HG03442 (cell line): Measurements from ENCODE around the gene SEMA5A.
A peak's percentile ranks its signal among the peaks of the same experiment; 100 is the strongest.
"Not testable (repeated sequence)": the region's sequence is repeated elsewhere in the genome, so short reads cannot be mapped to it uniquely, and the experiment has no call there.

ENCODE experiments used
- ATAC-seq: cut with Tn5 transposase; IDR thresholded peaks from one replicate; pipeline ENCODE4 v1.9.1; 2021; ENCODE audit warnings: mild to moderate bottlenecking, moderate library complexity; ENCODE audit not compliant: unreplicated experiment

Gene SEMA5A

DNA sequence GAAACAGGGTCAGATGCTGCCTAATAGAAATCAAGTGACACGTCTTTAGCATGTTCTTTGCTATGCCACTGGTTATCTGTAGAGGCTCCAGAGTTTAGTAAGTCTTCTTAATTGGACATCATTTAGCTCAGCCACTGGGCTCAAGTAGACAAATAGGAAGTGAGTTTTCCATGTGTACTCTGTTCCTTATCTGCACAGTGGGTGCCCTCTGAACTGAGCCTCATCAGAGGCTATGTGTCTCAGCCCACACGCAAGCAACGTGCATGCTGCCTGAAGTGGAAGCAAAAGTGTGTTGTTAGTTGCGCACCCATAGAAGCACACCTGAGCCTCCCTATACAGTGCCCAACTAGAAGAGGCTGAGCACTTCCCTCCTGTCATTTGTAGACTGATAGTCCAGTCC is 134.7 kb downstream of the SEMA5A start:
- no peak for ATAC-seq

DNA sequence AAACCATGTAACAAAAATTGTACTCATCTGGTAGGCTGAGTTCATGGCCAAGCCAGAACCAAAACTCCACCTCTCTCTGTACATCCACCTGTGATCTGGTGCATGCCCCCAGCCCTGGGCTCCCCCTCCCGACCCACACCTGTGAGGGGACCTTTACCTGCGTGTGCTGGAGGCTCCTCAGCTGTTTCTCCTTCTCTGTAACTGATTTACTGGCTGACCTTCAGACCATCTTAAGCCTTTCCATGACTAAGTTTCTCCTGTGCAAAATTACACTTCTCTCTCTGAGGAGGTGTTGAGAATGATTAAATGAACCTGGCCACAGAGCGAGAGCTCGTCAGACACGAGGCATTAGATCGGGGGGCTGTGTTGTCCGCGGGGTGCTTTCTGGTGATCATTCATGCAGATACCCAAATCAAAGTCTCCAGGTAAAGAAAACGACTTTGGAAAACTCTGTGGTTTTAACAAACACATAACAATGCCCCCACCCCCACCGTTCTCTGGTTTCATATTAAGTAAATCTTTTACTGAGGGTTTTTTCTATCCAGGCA is 136.4 kb downstream of the SEMA5A start:
- ATAC-seq, result no peak

DNA sequence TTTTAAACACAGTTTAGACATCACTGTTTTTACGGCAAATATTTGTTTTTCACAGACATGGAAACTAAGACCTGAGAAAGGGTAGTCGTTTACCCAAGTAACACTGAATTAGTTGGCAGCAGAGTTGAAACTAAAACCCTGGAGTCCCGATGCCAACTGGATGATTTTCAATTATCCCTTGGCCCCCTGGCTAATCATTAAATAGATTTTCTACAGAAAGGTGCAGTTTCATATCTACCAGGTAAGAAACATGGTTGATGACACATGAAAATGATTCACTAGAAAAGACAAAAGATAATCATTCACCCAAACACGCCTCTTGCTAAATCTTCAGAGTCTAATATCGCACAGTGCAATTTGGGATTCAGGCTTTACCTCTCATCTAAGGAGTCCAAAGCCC is 136.9 kb downstream of the SEMA5A start:
- no peak for ATAC-seq

DNA sequence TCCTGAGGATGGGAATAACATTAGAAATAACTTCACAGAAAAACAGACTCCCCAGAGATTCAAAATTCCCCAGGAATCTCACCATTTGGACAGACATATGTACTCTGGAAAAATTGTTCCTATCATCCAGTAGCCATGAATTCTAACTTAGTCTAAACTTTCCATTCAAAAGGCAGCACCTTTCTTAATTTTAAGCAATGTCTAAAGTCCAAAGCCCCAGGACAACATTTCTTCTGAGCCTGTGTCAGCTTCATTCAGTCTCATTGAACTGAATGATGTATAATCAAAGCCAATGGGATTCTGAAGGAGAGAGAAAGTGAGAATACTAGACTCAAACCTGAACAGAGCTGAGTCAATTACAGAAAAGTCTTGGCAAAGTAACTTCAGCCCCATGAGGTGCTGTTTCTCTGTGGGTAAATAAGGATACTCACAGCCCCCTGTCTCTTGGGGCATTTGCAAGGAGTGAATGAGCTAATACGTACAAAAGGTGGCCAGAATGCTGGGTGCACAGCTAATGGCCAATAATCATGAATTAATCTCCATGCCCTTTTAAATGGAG is 140.6 kb downstream of the SEMA5A start:
- ATAC-seq, result peak; percentile 79

GRCh38 chr5:9401786-9402472 is 143.9 kb downstream of the SEMA5A start:
- ATAC-seq, result no peak

GRCh38 chr5:9399783-9400182 is 146.1 kb downstream of the SEMA5A start:
- ATAC-seq, result not testable (repeated sequence)

DNA sequence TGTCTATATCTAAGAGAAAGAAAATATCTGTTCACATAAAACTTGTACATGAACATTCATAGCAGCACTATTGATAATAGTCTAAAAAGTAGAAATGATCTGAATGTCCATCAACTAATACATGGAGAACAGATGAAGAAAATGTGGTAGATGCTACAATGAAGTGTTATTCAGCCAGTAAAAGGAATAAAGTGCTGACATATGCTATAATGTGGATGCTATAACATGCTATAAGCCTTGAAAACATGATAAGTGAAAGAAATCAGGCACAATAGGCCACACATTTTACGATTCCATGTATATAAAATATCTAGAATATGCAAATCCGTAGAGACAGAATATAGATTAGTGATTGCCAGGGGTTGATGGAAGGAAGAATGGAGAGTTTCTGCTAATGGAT is 146.8 kb downstream of the SEMA5A start:
- no peak for ATAC-seq

DNA sequence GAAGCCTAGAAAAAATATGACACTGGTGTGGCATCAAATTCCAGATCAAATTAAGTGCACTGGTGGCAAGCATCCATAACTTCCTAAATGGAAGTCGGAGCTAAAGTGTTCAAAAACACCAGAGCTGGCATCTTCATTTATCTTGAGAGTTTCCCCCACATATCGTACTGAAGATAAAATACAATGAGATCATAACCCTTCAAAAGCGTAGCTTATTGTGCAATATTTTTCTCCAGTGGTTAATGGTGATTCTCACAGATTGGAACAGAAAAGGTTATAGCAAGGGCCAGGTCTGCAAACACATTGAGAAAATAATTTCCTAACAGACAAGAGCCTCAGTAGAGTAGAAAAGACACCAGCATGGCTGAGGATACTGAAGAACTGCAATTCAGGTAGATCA is 147.6 kb downstream of the SEMA5A start:
- no peak for ATAC-seq

DNA sequence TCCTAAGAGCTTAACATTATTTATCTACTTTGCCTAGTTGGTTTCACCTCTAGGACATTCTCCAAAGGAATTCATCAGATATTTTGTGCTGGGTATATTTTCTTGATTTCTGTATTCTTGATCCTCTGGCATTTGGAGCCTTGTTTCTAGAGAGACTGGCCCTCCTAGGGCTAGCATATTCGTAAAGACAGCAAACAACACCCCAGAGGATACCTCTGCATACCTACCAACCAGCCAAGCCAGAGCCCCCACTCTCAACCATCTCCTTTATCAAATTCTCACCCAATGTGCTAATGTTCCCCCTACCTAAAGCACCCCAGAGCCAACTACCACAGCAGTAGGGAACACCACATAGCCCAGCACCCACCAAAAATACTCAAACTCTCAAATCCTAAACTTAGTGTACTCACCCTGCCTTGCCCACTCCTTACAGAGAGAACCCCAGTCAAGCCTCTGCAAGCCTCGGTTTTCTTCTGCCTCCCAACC is 149.5 kb downstream of the SEMA5A start:
- ATAC-seq, result no peak

- no peak for ATAC-seq
Measured at GRCh38 chr5:9395706-9396105, 150.2 kb downstream of the SEMA5A start.

DNA sequence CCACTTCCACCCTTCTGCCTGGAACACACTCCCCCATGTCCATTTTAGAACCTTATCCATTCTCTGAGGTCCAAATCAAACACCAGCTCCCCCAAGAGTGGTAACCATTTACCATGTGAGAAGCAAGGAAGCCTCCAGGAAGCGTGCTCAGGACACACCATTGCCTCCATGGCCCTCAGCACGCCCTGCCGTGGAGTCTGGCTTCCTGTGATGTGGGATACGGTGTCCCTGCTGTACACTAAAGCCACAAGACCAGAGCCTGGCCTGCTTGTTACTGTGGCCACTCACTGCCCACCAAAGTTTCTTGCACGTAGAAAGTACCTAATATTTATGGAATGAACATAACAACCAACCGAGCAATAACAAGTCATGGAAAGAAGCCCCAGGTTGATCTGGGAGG is 151.7 kb downstream of the SEMA5A start:
- ATAC-seq, result no peak

DNA sequence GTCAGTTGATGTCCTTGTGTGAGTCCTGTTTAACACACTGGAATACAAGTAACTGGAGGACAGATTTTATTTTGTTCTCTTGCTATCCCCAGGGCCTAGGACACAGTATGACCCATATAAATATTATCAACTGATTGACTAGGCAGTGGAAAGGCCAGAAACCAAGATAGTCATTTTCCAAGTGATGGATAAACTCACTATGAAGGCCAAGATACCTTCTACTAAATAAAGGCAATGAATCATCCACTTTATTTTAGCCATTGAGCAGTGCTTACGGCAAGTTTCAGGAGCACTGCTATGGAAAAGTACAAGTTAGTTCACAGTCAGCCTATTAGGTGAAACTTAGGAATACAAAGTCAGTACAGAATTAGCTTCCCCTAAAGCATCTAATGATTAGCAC is 153.2 kb downstream of the SEMA5A start:
- ATAC-seq, result no peak

DNA sequence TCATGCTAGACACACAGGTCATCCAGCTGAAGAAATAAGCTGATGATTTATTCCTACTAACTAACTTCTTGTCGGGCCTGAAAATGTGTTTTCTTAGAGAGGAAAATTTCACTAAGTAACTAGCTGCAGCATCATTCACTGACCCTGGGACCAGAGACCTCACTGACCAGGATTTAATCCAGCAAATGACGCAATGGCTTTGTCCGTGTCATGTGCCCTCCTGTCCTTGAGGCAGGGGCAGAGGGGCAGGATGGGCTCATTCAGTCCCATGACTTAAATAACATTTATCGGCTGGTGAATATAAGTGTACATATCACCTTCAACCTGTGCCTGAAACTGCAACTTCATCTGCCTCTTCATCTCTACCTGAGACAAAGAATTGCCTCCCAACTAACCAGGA is 154.8 kb downstream of the SEMA5A start:
- ATAC-seq, result no peak

GRCh38 chr5:9390113-9390512 is 155.8 kb downstream of the SEMA5A start:
- no peak for ATAC-seq

- no peak for ATAC-seq
Measured at GRCh38 chr5:9388941-9389674, 156.8 kb downstream of the SEMA5A start.

DNA sequence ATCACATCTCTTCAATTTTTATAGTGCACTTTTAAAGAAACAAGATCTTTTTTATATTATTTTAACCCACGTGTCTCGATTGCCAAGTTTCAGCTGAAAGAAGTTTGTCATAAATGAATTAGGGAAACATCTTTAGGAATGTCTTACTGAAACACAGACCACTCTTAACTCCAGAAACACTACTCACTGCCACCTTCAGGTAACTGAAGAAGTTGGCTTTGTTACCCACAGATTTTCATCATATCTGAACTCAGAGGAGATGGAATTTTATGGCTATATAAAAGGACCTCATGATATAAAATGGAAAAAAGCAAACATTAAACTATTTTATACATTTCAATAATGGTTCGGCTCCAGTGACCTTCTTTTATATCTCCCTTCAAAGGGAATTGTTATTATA is 158.0 kb downstream of the SEMA5A start:
- no peak for ATAC-seq

GRCh38 chr5:9386945-9387344 is 158.9 kb downstream of the SEMA5A start:
- no peak for ATAC-seq

DNA sequence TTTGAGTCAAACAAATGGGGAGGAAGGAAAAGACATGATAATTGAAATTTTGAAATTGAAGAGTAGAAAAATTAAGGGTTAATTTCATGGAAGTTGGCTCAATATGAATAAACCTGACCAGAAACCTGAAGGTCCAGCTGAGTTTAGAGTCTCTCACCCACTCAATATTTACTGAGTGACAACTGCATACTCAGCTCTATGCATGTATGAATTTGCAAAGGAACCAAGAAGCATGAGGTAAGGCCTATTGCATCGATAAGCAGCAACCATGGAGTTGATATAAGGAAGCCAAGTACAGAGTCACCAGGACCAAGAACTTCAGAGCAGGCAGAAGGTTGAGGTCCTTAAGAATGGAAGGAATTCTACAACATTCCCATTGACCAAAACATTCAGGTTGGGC is 163.4 kb downstream of the SEMA5A start:
- no peak for ATAC-seq

DNA sequence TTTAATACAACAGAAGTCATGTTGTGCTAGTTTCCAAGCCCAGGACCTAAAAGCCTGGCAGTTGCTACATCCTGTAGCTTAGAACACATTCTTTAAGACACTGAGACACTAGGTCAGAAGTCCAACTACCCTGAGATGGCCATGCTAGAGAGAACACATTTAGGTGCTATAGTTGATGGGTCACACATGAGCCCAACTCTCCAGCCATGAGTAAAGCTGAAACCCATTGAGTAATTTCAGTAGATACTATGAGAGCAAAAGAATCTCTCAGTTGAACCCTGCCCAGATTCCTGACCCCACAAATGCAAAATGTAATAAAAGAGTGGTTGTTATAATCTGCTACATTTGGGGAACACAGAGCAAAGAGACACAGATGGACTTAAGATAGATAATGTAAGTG is 164.4 kb downstream of the SEMA5A start:
- ATAC-seq, result peak; percentile 97

- no peak for ATAC-seq
Measured at GRCh38 chr5:9380109-9380508, 165.8 kb downstream of the SEMA5A start.

DNA sequence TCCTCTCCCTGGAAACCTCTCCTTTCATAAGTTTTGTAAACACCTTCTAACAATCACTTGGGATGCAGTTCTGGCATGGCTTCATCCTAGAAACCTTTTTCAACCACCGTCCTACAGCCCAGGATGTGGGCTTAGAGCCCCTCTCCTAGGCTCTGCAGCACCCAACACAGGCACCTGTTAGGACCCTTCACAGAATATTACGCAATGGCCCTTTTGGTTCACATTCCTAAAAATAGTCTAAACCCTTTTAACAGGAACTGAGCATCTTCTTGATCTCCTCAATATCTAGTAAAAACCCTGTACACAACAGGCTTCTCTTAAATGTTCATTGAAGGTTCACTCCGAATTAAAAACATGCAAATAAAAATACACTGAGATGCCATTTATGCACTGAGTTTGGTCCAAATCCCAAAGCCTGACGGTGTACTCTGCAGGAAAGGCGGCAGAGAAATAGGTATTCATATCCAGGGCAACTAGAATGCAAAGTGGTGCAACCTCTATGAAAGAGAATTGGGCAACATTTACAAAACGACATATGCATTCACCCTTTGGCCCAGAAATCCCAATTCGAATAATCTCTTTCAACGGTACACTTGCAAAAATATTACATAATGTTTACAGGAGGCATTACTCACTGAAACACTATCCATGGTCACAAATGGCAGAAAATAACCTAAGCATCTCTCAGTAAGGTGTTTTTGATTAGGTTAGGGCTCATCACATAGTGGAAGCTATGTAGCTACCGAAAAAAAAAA is 169.3 kb downstream of the SEMA5A start:
- no peak for ATAC-seq
